ENCODE data around the gene TARS3. TPM values are rescaled to one million over a fixed set of nuclear protein-coding genes. Genes with fewer than 3 reads are reported as not detected.

The TARS3 gene
- total RNA-seq, 1 donor = 13.8 TPM

GRCh38 chr15:101607108-101607507 is 117.2 kb downstream of the TARS3 start:
- no peak for DNase-seq (ENCODE audit: low read depth)
- no peak overlapping the region for H3K4me3 ChIP-seq (ENCODE audit: low read depth, low read length)
- no peak for TF ChIP-seq CTCF (IDR thresholded peaks at IDR 0.05; ENCODE audit: insufficient read depth, low read depth, low read length)

- no peak for TF ChIP-seq CTCF (IDR thresholded peaks at IDR 0.05; ENCODE audit: insufficient read depth, low read depth, low read length)
- no peak for DNase-seq (ENCODE audit: low read depth)
Observed at GRCh38 chr15:101604124-101604874, 120.0 kb downstream of the TARS3 start.

More at GRCh38 chr15:101604124-101604874, 120.0 kb downstream of the TARS3 start:
- no peak overlapping the region for H3K4me3 ChIP-seq (ENCODE audit: low read depth, low read length)

Small RNA genes lying within 50 kb of the gene (small RNA-seq; reads per million reads assigned to genes)
- gene RN7SL209P = not detected
- not detected for gene RNU6-807P

Other genes with a start within 250 kb of the TARS3 start
- 7.7 and 10.4 TPM in 2 replicates for gene PCSK6, start 234.8 kb downstream of the TARS3 start, total RNA-seq
- 36.7 and 48.4 TPM in 2 replicates for gene TM2D3, start 72.1 kb downstream of the TARS3 start, total RNA-seq
- gene OR4F6, start 79.0 kb upstream of the TARS3 start, total RNA-seq = not detected in 2 replicates
- under 0.01 TPM in 1 of 2 replicates, not detected in the other for gene OR4F15, start 87.7 kb upstream of the TARS3 start, total RNA-seq

Data from fibroblast of villous mesenchyme (primary cell).